ENCODE data around the gene AGAP1.

AGAP1 gene

GRCh38 chr2:235697041-235697440, 203.2 kb downstream of the AGAP1 start:
- no peak for DNase-seq

- no peak for DNase-seq
Observed at GRCh38 chr2:235698028-235698427, 204.2 kb downstream of the AGAP1 start.

GRCh38 chr2:235698491-235698890, 204.6 kb downstream of the AGAP1 start:
- DNase-seq: no peak

- DNase-seq: no peak
Observed at GRCh38 chr2:235699576-235699975, 205.7 kb downstream of the AGAP1 start.

- no peak for DNase-seq
Observed at GRCh38 chr2:235701206-235701981, 207.6 kb downstream of the AGAP1 start.

GRCh38 chr2:235702186-235702585, 208.3 kb downstream of the AGAP1 start:
- no peak for DNase-seq

- no peak for DNase-seq
Observed at GRCh38 chr2:235703711-235704295, 210.0 kb downstream of the AGAP1 start.

- DNase-seq: no peak
Observed at GRCh38 chr2:235705296-235705695, 211.5 kb downstream of the AGAP1 start.

GRCh38 chr2:235706506-235706905, 212.7 kb downstream of the AGAP1 start:
- no peak for DNase-seq

GRCh38 chr2:235707411-235708096, 213.7 kb downstream of the AGAP1 start:
- DNase-seq: no peak

- no peak for DNase-seq
Observed at GRCh38 chr2:235709124-235709813, 215.4 kb downstream of the AGAP1 start.

- no peak for DNase-seq
Observed at GRCh38 chr2:235709969-235710879, 216.4 kb downstream of the AGAP1 start.

- DNase-seq: no peak
Observed at GRCh38 chr2:235710933-235711332, 217.1 kb downstream of the AGAP1 start.

- no peak for DNase-seq
Observed at GRCh38 chr2:235711527-235711926, 217.7 kb downstream of the AGAP1 start.

- no peak for DNase-seq
Observed at GRCh38 chr2:235712176-235712575, 218.3 kb downstream of the AGAP1 start.

- no peak for DNase-seq
Observed at GRCh38 chr2:235713189-235713588, 219.3 kb downstream of the AGAP1 start.

- DNase-seq: no peak
Observed at GRCh38 chr2:235715601-235716000, 221.8 kb downstream of the AGAP1 start.

GRCh38 chr2:235716875-235717496, 223.1 kb downstream of the AGAP1 start:
- DNase-seq: no peak

- DNase-seq: no peak
Observed at GRCh38 chr2:235719146-235719942, 225.5 kb downstream of the AGAP1 start.

- no peak for DNase-seq
Observed at GRCh38 chr2:235721625-235722024, 227.8 kb downstream of the AGAP1 start.

- DNase-seq: no peak
Observed at GRCh38 chr2:235722869-235723268, 229.0 kb downstream of the AGAP1 start.

Measured in CD4-positive, alpha-beta T cell treated with Interleukin-4 for 4 hours (primary cell).